ENCODE data around the gene PARS2. TPM values are rescaled to one million over a fixed set of nuclear protein-coding genes. Genes with fewer than 3 reads are reported as not detected.
A peak's percentile ranks its signal among the peaks of the same experiment; 100 is the strongest.

The PARS2 gene
- total and polyA plus RNA-seq, 4 donors, result 2.1 to 4.1 (median 3.3) TPM

- Histone ChIP-seq H3K4me1 (ENCODE audit: control insufficient read depth in 4 of 4, insufficient read depth in 4 of 4, low read length in 3 of 4) (peaks cover 0 to 17% (median 12%) of the 10 kb centered on the region in 4 donors), H3K36me3 (ENCODE audit: control insufficient read depth in 4 of 4, insufficient read depth in 3 of 4, low read depth in 1 of 4, low read length in 3 of 4) (peaks cover under 1 to 26% (median 2%) of the 10 kb centered on the region in 4 donors), H3K27me3 (ENCODE audit: control insufficient read depth in 4 of 4, insufficient read depth in 4 of 4, low read length in 3 of 4) (no peaks in the 10 kb centered on the region), H3K4me3 (ENCODE audit: low read depth in 1 of 3, low read length in 3 of 3) (peak overlapping the region; percentile 67 to 97 (median 91)), H3K27ac (ENCODE audit: low read depth in 1 of 2, low read length in 2 of 2) (peak overlapping the region in 1 of 2 donors; percentile 72), H3K9me3 (ENCODE audit: control insufficient read depth in 4 of 4, low read length in 3 of 4) (no peaks in the 10 kb centered on the region), H3K9ac (ENCODE audit: low read depth in 1 of 2, low read length in 2 of 2) (peak overlapping the region; percentile 6 to 84)
- DNase-seq (ENCODE audit: low spot score), result no peak
- no peak for TF ChIP-seq FOXA2 (IDR thresholded peaks at IDR 0.05)
- no peak for TF ChIP-seq MAX (IDR thresholded peaks at IDR 0.05)
- TF ChIP-seq RXRA (IDR thresholded peaks at IDR 0.05), result no peak
- no peak for TF ChIP-seq SP1 (IDR thresholded peaks at IDR 0.05)
- no peak for TF ChIP-seq NR2F2 (IDR thresholded peaks at IDR 0.05)
- no peak for TF ChIP-seq EGR1 (IDR thresholded peaks at IDR 0.05; ENCODE audit: low read depth in 2 of 2)
- TF ChIP-seq YY1 (IDR thresholded peaks at IDR 0.05), result no peak
- TF ChIP-seq, protein P1, sequence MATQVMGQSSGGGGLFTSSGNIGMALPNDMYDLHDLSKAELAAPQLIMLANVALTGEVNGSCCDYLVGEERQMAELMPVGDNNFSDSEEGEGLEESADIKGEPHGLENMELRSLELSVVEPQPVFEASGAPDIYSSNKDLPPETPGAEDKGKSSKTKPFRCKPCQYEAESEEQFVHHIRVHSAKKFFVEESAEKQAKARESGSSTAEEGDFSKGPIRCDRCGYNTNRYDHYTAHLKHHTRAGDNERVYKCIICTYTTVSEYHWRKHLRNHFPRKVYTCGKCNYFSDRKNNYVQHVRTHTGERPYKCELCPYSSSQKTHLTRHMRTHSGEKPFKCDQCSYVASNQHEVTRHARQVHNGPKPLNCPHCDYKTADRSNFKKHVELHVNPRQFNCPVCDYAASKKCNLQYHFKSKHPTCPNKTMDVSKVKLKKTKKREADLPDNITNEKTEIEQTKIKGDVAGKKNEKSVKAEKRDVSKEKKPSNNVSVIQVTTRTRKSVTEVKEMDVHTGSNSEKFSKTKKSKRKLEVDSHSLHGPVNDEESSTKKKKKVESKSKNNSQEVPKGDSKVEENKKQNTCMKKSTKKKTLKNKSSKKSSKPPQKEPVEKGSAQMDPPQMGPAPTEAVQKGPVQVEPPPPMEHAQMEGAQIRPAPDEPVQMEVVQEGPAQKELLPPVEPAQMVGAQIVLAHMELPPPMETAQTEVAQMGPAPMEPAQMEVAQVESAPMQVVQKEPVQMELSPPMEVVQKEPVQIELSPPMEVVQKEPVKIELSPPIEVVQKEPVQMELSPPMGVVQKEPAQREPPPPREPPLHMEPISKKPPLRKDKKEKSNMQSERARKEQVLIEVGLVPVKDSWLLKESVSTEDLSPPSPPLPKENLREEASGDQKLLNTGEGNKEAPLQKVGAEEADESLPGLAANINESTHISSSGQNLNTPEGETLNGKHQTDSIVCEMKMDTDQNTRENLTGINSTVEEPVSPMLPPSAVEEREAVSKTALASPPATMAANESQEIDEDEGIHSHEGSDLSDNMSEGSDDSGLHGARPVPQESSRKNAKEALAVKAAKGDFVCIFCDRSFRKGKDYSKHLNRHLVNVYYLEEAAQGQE (IDR thresholded peaks at IDR 0.05), result no peak
- TF ChIP-seq, protein P2, sequence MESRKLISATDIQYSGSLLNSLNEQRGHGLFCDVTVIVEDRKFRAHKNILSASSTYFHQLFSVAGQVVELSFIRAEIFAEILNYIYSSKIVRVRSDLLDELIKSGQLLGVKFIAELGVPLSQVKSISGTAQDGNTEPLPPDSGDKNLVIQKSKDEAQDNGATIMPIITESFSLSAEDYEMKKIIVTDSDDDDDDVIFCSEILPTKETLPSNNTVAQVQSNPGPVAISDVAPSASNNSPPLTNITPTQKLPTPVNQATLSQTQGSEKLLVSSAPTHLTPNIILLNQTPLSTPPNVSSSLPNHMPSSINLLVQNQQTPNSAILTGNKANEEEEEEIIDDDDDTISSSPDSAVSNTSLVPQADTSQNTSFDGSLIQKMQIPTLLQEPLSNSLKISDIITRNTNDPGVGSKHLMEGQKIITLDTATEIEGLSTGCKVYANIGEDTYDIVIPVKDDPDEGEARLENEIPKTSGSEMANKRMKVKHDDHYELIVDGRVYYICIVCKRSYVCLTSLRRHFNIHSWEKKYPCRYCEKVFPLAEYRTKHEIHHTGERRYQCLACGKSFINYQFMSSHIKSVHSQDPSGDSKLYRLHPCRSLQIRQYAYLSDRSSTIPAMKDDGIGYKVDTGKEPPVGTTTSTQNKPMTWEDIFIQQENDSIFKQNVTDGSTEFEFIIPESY (IDR thresholded peaks at IDR 0.05), result no peak
- no peak for TF ChIP-seq JUND (IDR thresholded peaks at IDR 0.05)
- no peak for TF ChIP-seq FOXA1 (IDR thresholded peaks at IDR 0.05)
- no peak for TF ChIP-seq GABPA (IDR thresholded peaks at IDR 0.05 in 1 of 2, conservative IDR thresholded peaks at IDR 0.05 in 1 of 2)
- TF ChIP-seq ATF3 (IDR thresholded peaks at IDR 0.05), result no peak
- TF ChIP-seq TAF1 (conservative IDR thresholded peaks at IDR 0.05), result no peak
- no peak for TF ChIP-seq HNF4A (conservative IDR thresholded peaks at IDR 0.05)
- no peak for TF ChIP-seq RAD21 (IDR thresholded peaks at IDR 0.05)
- WGBS, result 34% methylated on average over 8 of the region's 8 CpGs
Observed at GRCh38 chr1:54716299-54717047, 47.9 kb downstream of the PARS2 start.

Measured in liver (tissue), 9 donors.